OCI-LY1 (cell line): ENCODE data around the gene KCNMB2.

Experiments
- H2AFZ ChIP-seq: fragments of 200-600 bp; sonication (generic), shearing (Covaris generic); 2 replicates; pipeline ENCODE4 v1.6.0; 2014; ENCODE audit warnings: antibody characterized with exemption, mild to moderate bottlenecking, low read length
- H3F3A ChIP-seq: fragments of 200-600 bp; sonication (generic), shearing (Covaris generic); 2 replicates; pipeline ENCODE4 v1.6.0; 2014; ENCODE audit warnings: mild to moderate bottlenecking, antibody characterized with exemption, low read length, moderate library complexity; ENCODE audit not compliant: insufficient read depth
- H3K27ac ChIP-seq: fragments of 200-600 bp; sonication (generic); 2 replicates; pipeline ENCODE4 v1.5.1; 2014; ENCODE audit warnings: low read length, mixed run types, mild to moderate bottlenecking, low read depth; ENCODE audit not compliant: poor library complexity, severe bottlenecking
- H3K27me3 ChIP-seq: fragments of 200-600 bp; sonication (generic); 2 replicates; pipeline ENCODE4 v1.6.0; 2014; ENCODE audit warnings: antibody characterized with exemption, mild to moderate bottlenecking, low read length, moderate library complexity; ENCODE audit not compliant: insufficient read depth
- H3K36me3 ChIP-seq: fragments of 200-600 bp; sonication (generic); 2 replicates; pipeline ENCODE4 v1.6.1; 2014; ENCODE audit warnings: mild to moderate bottlenecking, antibody characterized with exemption, low read length, moderate library complexity, mixed read lengths; ENCODE audit not compliant: insufficient read depth
- H3K4me1 ChIP-seq: fragments of 200-600 bp; sonication (generic); 2 replicates; pipeline ENCODE4 v1.5.1; 2014; ENCODE audit warnings: mild to moderate bottlenecking, low read length, moderate library complexity; ENCODE audit not compliant: insufficient read depth, severe bottlenecking
- H3K4me2 ChIP-seq: fragments of 200-600 bp; sonication (generic), shearing (Covaris generic); 2 replicates; pipeline ENCODE4 v1.6.1; 2014; ENCODE audit warnings: low read length
- H3K4me3 ChIP-seq: fragments of 200-600 bp; sonication (generic); 2 replicates; pipeline ENCODE4 v1.5.1; 2014; ENCODE audit warnings: low read length, low read depth, mild to moderate bottlenecking, mixed read lengths; ENCODE audit not compliant: poor library complexity, severe bottlenecking
- H3K79me2 ChIP-seq: fragments of 200-600 bp; shearing (Covaris generic); 2 replicates; pipeline ENCODE4 v1.6.1; 2016; ENCODE audit warnings: mixed run types, low read length, mixed read lengths; ENCODE audit not compliant: insufficient read depth
- H3K9ac ChIP-seq: fragments of 200-600 bp; sonication (generic), shearing (Covaris generic); 2 replicates; pipeline ENCODE4 v1.6.1; 2014; ENCODE audit warnings: mild to moderate bottlenecking, low read length, mixed read lengths
- H3K9me2 ChIP-seq: fragments of 200-600 bp; sonication (generic), shearing (Covaris generic); 2 replicates; pipeline ENCODE4 v1.6.1; 2014; ENCODE audit warnings: low read depth, mild to moderate bottlenecking, low read length, mixed read lengths
- H3K9me3 ChIP-seq: fragments of 200-600 bp; shearing (Covaris generic); 2 replicates; pipeline ENCODE4 v1.6.1; 2014; ENCODE audit warnings: low read length, mixed read lengths
- H4K20me1 ChIP-seq: fragments of 200-600 bp; sonication (generic), shearing (Covaris generic); 2 replicates; pipeline ENCODE4 v1.6.0; 2016; ENCODE audit warnings: mild to moderate bottlenecking, low read length; ENCODE audit not compliant: insufficient read depth
- EZH2 ChIP-seq: fragments of 200-600 bp; sonication (generic), shearing (Covaris generic); IDR thresholded peaks from 2 replicates; pipeline ENCODE4 v1.8.0; 2017; ENCODE audit warnings: borderline replicate concordance, mixed run types, mild to moderate bottlenecking, antibody characterized with exemption, low read length, moderate library complexity, mixed read lengths
- TF ChIP-seq, protein P1 (sequence below): fragments of 200-600 bp; sonication (generic), shearing (Covaris generic); IDR thresholded peaks from 2 replicates; pipeline ENCODE4 v1.5.1; 2017; ENCODE audit warnings: mild to moderate bottlenecking, antibody characterized with exemption, low read length, moderate library complexity, mixed read lengths

Gene KCNMB2

GRCh38 chr3:178496911-178497310 is 39.3 kb upstream of the KCNMB2 start:
- no peaks in the 10 kb centered on the region for H3K36me3 ChIP-seq
- H3K9me3 ChIP-seq = no peaks in the 10 kb centered on the region
- no peaks in the 10 kb centered on the region for H3K9me2 ChIP-seq
- no peaks in the 10 kb centered on the region for H3K4me1 ChIP-seq
- no peak overlapping the region for H3K9ac ChIP-seq
- H3K4me2 ChIP-seq = no peak overlapping the region
- TF ChIP-seq EZH2 = no peak
- TF ChIP-seq, protein P1, sequence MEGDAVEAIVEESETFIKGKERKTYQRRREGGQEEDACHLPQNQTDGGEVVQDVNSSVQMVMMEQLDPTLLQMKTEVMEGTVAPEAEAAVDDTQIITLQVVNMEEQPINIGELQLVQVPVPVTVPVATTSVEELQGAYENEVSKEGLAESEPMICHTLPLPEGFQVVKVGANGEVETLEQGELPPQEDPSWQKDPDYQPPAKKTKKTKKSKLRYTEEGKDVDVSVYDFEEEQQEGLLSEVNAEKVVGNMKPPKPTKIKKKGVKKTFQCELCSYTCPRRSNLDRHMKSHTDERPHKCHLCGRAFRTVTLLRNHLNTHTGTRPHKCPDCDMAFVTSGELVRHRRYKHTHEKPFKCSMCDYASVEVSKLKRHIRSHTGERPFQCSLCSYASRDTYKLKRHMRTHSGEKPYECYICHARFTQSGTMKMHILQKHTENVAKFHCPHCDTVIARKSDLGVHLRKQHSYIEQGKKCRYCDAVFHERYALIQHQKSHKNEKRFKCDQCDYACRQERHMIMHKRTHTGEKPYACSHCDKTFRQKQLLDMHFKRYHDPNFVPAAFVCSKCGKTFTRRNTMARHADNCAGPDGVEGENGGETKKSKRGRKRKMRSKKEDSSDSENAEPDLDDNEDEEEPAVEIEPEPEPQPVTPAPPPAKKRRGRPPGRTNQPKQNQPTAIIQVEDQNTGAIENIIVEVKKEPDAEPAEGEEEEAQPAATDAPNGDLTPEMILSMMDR = no peak
- no peaks in the 10 kb centered on the region for H3K79me2 ChIP-seq
- no peaks in the 10 kb centered on the region for H3K27me3 ChIP-seq
- H4K20me1 ChIP-seq = no peaks in the 10 kb centered on the region
- H2AFZ ChIP-seq = no peak overlapping the region
- no peak overlapping the region for H3K27ac ChIP-seq
- H3K4me3 ChIP-seq = no peak overlapping the region
- no peaks in the 10 kb centered on the region for H3F3A ChIP-seq

GRCh38 chr3:178498871-178499270 is 37.4 kb upstream of the KCNMB2 start:
- Histone ChIP-seq H3K4me2 (no peak overlapping the region), H3K36me3 (no peaks in the 10 kb centered on the region), H3K9me3 (no peaks in the 10 kb centered on the region), H3K27me3 (no peaks in the 10 kb centered on the region), H3K9me2 (no peaks in the 10 kb centered on the region), H3K4me1 (no peaks in the 10 kb centered on the region), H3K4me3 (no peak overlapping the region), H3K79me2 (no peaks in the 10 kb centered on the region), H2AFZ (no peak overlapping the region), H3K9ac (no peak overlapping the region), H4K20me1 (no peaks in the 10 kb centered on the region), H3F3A (no peaks in the 10 kb centered on the region), H3K27ac (no peak overlapping the region)
- TF ChIP-seq, protein P1 = no peak

- H3K4me3 ChIP-seq = no peak overlapping the region
- no peaks in the 10 kb centered on the region for H3F3A ChIP-seq
- H3K79me2 ChIP-seq = no peaks in the 10 kb centered on the region
- no peaks in the 10 kb centered on the region for H3K4me1 ChIP-seq
- no peaks in the 10 kb centered on the region for H3K9me2 ChIP-seq
- H2AFZ ChIP-seq = no peak overlapping the region
- no peaks in the 10 kb centered on the region for H3K27me3 ChIP-seq
- no peaks in the 10 kb centered on the region for H4K20me1 ChIP-seq
- no peaks in the 10 kb centered on the region for H3K9me3 ChIP-seq
- H3K4me2 ChIP-seq = no peak overlapping the region
- no peak overlapping the region for H3K27ac ChIP-seq
- no peak overlapping the region for H3K9ac ChIP-seq
- TF ChIP-seq, protein P1 = no peak
- no peak for TF ChIP-seq EZH2
- no peaks in the 10 kb centered on the region for H3K36me3 ChIP-seq
These were observed 35.6 kb upstream of the KCNMB2 start for GRCh38 chr3:178500631-178501030.
